Testis (tissue), 2 donors: Measurements from ENCODE around the gene VSIG10.

Experiments used
- POLR2A ChIP-seq: fragments of 450-650 bp; IDR thresholded peaks from one replicate; pipeline ENCODE4 v1.6.1; 2017; ENCODE audit warnings: antibody characterized with exemption, mild to moderate bottlenecking, moderate library complexity
- TF ChIP-seq, protein P1 (sequence below), 3 experiments: fragments of 450-650 bp in 2 of 3; fragments of 200-600 bp in 1 of 3; sonication (generic) in 1 of 3; IDR thresholded peaks; one replicate each; pipeline ENCODE4 v1.5.1; 2016 to 2019; ENCODE audit warnings: antibody characterized with exemption in 3 of 3, mild to moderate bottlenecking in 2 of 3, moderate library complexity in 1 of 3

GRCh38 chr12:118125743-118126118, 21.9 kb upstream of the VSIG10 start:
- TF ChIP-seq, protein P1, sequence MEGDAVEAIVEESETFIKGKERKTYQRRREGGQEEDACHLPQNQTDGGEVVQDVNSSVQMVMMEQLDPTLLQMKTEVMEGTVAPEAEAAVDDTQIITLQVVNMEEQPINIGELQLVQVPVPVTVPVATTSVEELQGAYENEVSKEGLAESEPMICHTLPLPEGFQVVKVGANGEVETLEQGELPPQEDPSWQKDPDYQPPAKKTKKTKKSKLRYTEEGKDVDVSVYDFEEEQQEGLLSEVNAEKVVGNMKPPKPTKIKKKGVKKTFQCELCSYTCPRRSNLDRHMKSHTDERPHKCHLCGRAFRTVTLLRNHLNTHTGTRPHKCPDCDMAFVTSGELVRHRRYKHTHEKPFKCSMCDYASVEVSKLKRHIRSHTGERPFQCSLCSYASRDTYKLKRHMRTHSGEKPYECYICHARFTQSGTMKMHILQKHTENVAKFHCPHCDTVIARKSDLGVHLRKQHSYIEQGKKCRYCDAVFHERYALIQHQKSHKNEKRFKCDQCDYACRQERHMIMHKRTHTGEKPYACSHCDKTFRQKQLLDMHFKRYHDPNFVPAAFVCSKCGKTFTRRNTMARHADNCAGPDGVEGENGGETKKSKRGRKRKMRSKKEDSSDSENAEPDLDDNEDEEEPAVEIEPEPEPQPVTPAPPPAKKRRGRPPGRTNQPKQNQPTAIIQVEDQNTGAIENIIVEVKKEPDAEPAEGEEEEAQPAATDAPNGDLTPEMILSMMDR (IDR thresholded peaks at IDR 0.05), result no peak
- no peak for TF ChIP-seq POLR2A
